Measurements from ENCODE around the gene ANKRD53. TPM values are rescaled to one million over a fixed set of nuclear protein-coding genes. Genes with fewer than 3 reads are reported as not detected.

ANKRD53 gene
- total RNA-seq, 2 experiments from 2014 or later: 0.14 TPM; not detected in 1

DNA sequence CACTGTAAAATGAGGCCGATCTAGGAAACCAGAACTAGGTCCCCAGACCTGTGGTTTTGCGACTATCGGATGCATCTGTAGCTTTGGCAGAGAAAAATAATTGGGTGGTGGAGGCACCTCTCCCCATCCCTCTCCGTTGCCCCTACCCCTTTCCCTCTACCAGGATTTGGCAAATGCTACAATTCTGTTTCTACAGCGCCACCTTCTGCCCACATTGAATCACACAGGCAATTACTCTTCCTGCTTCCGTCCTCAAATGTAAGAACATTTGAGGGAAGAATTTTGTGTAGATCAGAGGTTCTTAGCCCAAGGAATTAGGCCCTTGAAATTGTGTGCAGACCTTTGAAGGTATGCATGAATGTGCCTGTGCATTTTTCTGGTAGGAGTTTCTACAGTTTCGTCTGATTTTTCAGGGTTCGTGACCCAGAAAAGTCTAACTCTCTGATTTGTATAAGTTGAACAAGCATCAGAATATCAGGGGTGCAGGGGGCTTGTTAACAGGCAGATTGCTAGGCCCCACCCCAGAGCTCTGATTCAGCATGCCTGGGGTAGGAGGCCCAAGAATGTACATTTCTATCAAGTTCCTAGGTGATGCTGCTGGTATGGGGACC is 31.5 kb upstream of the ANKRD53 start:
- no peaks in the 10 kb centered on the region for H3K36me3 Mint-ChIP-seq (ENCODE audit: low read depth)
- CTCF ChIA-PET: interaction anchor here (0.5 to 3.9 kb wide), 18 partner anchors 11 to 625 kb away, joined by 3 to 75 read pairs (median 4); partner anchors contain the start of genes ATP6V1B1 and FIGLA
- H3K4me3 Mint-ChIP-seq: no peak overlapping the region
- H3K27me3 Mint-ChIP-seq: peaks cover 13% of the 10 kb centered on the region
- DNase-seq (peak; percentile 75), ATAC-seq (peak; percentile 56)
- POLR2A ChIA-PET: no interaction called here
- H3K9me3 Mint-ChIP-seq (ENCODE audit: low read depth): no peaks in the 10 kb centered on the region
- peaks cover 17% of the 10 kb centered on the region for H3K4me1 Mint-ChIP-seq
- H3K27ac Mint-ChIP-seq: no peak overlapping the region
- intact Hi-C loops (cut with DNase I, micrococcal nuclease): loop anchor here (1.0 to 10.0 kb wide), 5 partner anchors 76 to 643 kb away; no protein-coding TSS in a partner anchor

DNA sequence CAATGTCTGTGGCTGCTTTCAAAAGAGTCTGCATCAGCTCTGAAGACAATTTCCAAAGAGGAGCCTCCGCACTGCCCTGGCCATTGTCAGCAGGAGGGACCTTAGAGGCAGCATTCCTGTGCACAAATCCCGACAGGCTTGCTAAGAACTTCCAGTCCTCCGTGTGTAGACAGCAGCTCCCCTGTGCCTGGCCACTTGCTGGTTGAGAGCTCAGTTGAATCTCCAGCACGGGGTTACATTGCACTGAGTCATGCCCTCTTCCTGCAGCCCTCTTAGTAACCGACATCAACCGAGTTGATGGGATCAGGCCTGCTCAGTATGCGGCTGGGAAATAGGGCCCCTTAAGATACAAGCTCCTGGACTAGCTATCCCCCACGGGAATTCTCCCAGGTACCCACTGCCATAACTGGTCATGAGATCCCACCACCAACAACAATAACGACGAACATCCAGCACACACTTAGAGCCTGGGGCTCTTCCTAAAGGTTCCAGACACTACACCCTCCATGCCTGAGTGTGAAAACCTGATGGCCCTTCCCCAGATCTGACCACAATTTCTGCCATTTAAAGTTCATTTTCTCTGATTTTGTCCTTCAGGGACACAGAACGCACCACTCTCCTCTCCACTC is 30.8 kb upstream of the ANKRD53 start:
- peaks cover 13% of the 10 kb centered on the region for H3K27me3 Mint-ChIP-seq
- no peaks in the 10 kb centered on the region for H3K9me3 Mint-ChIP-seq (ENCODE audit: low read depth)
- intact Hi-C loops (cut with DNase I, micrococcal nuclease): loop anchor here (1.0 to 10.0 kb wide), 9 partner anchors 29 to 643 kb away; no protein-coding TSS in a partner anchor
- peak; percentile 21 for DNase-seq
- H3K36me3 Mint-ChIP-seq (ENCODE audit: low read depth): no peaks in the 10 kb centered on the region
- ChIA-PET POLR2A (no interaction called here), CTCF (interaction anchor here (0.5 to 3.9 kb wide), 34 partner anchors 8 to 871 kb away, joined by 3 to 75 read pairs (median 4); partner anchors contain the start of genes ATP6V1B1 and FIGLA)
- peak overlapping the region; percentile 64 for H3K4me3 Mint-ChIP-seq
- H3K27ac Mint-ChIP-seq: peak overlapping the region; percentile 20
- ATAC-seq: peak; percentile 37
- peaks cover 17% of the 10 kb centered on the region for H3K4me1 Mint-ChIP-seq

DNA sequence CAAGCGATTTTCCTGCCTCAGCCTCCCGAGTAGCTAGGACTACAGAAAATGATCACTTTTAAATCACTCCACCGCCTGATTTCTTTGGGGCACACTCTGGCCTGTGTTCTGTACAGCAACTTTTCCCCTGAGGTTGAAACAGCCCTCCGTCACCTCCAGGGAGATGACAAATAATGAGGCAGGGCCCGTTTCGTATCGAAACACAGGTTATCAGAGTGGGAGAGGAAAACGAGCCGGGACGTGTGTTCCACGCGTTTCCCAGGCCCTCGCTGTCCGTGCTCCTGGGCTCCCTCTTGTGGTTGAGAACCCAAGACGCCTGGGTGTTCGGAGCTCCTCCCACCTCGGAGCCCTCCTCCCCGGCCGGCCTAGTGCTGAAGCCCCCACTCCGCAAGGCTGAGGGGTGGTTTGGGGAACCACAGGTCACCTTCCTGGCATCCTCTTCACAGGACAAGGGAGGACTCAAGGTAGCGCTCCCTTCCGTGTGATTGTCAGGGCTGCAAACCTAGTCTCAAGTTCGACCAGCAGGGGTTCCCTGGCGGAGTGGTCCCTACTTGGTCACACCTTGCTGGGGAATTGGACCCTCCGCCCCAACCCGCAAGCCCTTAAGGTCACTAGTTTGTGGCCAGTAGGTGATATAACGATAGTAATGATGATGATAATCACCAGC is 30.0 kb upstream of the ANKRD53 start:
- Mint-ChIP-seq H3K4me3 (peak overlapping the region; percentile 64), H3K27ac (peak overlapping the region; percentile 20), H3K4me1 (peaks cover 17% of the 10 kb centered on the region), H3K9me3 (ENCODE audit: low read depth) (no peaks in the 10 kb centered on the region), H3K27me3 (peaks cover 13% of the 10 kb centered on the region), H3K36me3 (ENCODE audit: low read depth) (no peaks in the 10 kb centered on the region)
- peak; percentile 89 for DNase-seq
- peak; percentile 94 for ATAC-seq
- POLR2A ChIA-PET: no interaction called here
- intact Hi-C loops (cut with DNase I, micrococcal nuclease): loop anchor here (1.0 to 10.0 kb wide), 6 partner anchors 30 to 644 kb away; no protein-coding TSS in a partner anchor
- CTCF ChIA-PET: interaction anchor here (0.6 to 3.9 kb wide), 36 partner anchors 9 to 872 kb away, joined by 3 to 75 read pairs (median 4); partner anchors contain the start of genes ATP6V1B1 and FIGLA

DNA sequence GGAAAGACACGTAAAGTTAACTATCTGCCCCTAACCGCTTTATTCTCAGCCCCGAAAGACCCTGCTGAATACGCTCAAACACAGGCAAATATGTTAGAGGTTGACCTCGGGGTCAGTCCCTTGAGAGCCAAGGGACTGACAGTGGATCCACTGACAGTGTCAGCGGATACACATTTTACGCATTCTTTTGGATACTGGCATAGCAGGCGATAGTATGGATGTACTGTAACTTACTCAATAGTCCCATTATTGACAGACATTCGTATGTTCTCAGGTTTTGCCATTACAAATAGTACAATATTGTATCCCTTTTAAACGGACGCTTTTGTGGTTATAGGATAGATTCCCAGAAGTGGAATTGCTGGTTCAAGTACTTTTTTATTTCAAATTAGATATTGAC is 29.3 kb upstream of the ANKRD53 start:
- no peak overlapping the region for H3K4me3 Mint-ChIP-seq

DNA sequence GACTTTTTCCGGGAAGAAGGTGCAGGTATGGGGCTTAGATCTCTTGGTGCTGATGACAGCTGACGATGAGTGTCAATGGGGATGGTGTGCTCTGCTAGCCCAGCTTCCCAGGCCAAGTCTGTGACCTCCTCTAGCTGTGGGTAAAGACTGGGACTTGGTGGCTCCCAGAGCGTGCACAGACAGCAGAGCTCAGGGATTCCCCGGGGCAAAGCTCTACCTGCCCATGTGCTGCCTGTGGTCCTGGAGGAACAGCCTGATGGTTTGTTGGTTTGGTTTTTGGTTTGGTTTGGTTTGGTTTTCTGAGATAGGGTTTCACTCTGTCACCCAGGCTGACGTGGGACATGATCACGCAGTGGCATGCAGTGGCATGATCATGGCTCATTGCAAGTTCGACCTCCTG is 23.5 kb upstream of the ANKRD53 start:
- DNase-seq: no peak

More for the DNA sequence above, 29.3 kb upstream of the ANKRD53 start:
- DNase-seq (no peak), ATAC-seq (no peak)
- Mint-ChIP-seq H3K36me3 (ENCODE audit: low read depth) (no peaks in the 10 kb centered on the region), H3K27ac (no peak overlapping the region), H3K4me1 (peaks cover 17% of the 10 kb centered on the region), H3K27me3 (peaks cover 14% of the 10 kb centered on the region), H3K9me3 (ENCODE audit: low read depth) (no peaks in the 10 kb centered on the region)
- ChIA-PET POLR2A (no interaction called here), CTCF (interaction anchor here (0.6 to 3.9 kb wide), 30 partner anchors 9 to 494 kb away, joined by 3 to 75 read pairs (median 5); partner anchors contain the start of genes ATP6V1B1 and FIGLA)
- intact Hi-C loops (cut with DNase I, micrococcal nuclease): loop anchor here (2.0 to 10.0 kb wide), 4 partner anchors 30 to 644 kb away; no protein-coding TSS in a partner anchor

DNA sequence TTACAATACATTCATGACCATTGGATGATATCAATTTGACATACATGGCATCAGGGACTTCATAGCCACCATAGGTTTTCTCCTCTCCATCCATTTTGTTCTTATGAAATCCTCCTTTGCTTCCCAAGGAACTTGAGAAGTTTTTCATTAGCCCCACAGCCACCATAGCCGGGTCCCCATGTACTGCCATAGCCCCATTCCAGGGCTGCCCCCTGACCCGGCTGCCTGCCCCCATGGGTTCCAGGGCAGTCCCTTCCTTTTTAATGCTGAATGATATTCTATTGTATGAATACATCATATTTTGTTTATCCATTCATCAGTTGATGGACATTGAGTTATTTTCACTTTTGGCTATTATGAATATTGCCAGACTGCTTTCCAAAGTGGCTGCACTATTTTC is 22.3 kb upstream of the ANKRD53 start:
- ChIA-PET CTCF (no interaction called here), POLR2A (no interaction called here)
- H3K9me3 Mint-ChIP-seq (ENCODE audit: low read depth): no peaks in the 10 kb centered on the region
- H3K27me3 Mint-ChIP-seq: peaks cover 18% of the 10 kb centered on the region
- DNase-seq (no peak), ATAC-seq (no peak)
- H3K4me3 Mint-ChIP-seq: no peak overlapping the region
- intact Hi-C loops (cut with DNase I, micrococcal nuclease): no loop called here
- H3K27ac Mint-ChIP-seq: no peak overlapping the region
- H3K36me3 Mint-ChIP-seq (ENCODE audit: low read depth): no peaks in the 10 kb centered on the region
- H3K4me1 Mint-ChIP-seq: no peaks in the 10 kb centered on the region

More for the DNA sequence above, 23.5 kb upstream of the ANKRD53 start:
- Mint-ChIP-seq H3K27ac (no peak overlapping the region), H3K4me1 (no peaks in the 10 kb centered on the region), H3K4me3 (no peak overlapping the region), H3K27me3 (peaks cover 15% of the 10 kb centered on the region), H3K36me3 (ENCODE audit: low read depth) (no peaks in the 10 kb centered on the region), H3K9me3 (ENCODE audit: low read depth) (no peaks in the 10 kb centered on the region)
- ChIA-PET CTCF (interaction anchor here (0.7 to 3.4 kb wide), 4 partner anchors 10 to 99 kb away, joined by 3 to 22 read pairs (median 3); no protein-coding TSS in a partner anchor), POLR2A (no interaction called here)
- ATAC-seq: no peak
- intact Hi-C loops (cut with DNase I, micrococcal nuclease): no loop called here

DNA sequence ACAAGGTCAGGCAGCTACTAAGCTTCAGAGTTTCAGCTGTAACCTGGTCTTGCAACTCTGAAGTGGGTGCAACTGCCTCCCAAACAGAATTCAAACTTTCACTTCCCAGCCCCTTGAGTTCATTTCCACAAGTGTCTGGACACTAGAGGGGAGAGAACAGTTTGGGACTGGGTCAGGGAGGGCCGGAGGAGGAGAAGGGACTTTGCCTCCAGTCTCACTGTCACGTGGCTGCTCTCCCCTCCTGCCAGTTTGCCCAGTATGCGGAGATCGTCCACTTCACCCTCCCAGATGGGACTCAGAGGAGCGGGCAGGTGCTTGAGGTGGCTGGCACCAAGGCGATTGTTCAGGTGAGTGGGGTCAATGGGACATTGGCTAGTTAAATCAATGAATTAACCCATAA is 20.6 kb upstream of the ANKRD53 start:
- ChIA-PET CTCF (interaction anchor here (1.4 kb wide), 1 partner anchor 10 kb away, joined by 4 read pairs; no protein-coding TSS in a partner anchor), POLR2A (no interaction called here)
- Mint-ChIP-seq H3K4me1 (no peaks in the 10 kb centered on the region), H3K27me3 (peaks cover 18% of the 10 kb centered on the region), H3K9me3 (ENCODE audit: low read depth) (no peaks in the 10 kb centered on the region), H3K27ac (no peak overlapping the region), H3K4me3 (no peak overlapping the region), H3K36me3 (ENCODE audit: low read depth) (no peaks in the 10 kb centered on the region)
- intact Hi-C loops (cut with DNase I, micrococcal nuclease): no loop called here
- no peak for ATAC-seq
- DNase-seq: no peak

DNA sequence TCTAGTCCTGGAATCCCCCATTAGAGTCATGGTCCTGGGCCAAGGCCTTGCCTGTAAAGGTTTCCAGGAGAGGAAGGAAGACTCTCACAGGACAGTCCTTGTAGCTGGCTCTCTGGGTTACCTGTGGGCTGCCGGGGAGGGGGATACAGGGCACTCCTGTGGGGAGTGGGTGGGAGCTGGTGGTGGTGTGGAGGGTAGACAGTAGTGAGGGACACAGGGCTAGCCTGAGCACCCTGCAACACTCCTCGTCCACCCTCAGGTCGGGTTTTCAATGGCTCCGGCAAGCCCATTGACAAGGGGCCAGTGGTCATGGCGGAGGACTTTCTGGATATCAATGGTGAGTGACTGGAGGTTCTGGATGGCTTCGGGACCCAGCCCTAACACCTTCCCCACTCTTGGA is 19.7 kb upstream of the ANKRD53 start:
- CTCF ChIA-PET: no interaction called here
- Mint-ChIP-seq H3K4me3 (no peak overlapping the region), H3K9me3 (ENCODE audit: low read depth) (no peaks in the 10 kb centered on the region), H3K4me1 (no peaks in the 10 kb centered on the region), H3K36me3 (ENCODE audit: low read depth) (no peaks in the 10 kb centered on the region), H3K27ac (no peak overlapping the region), H3K27me3 (peaks cover 25% of the 10 kb centered on the region)
- no peak for ATAC-seq
- no peak for DNase-seq
- POLR2A ChIA-PET: no interaction called here
- intact Hi-C loops (cut with DNase I, micrococcal nuclease): no loop called here

DNA sequence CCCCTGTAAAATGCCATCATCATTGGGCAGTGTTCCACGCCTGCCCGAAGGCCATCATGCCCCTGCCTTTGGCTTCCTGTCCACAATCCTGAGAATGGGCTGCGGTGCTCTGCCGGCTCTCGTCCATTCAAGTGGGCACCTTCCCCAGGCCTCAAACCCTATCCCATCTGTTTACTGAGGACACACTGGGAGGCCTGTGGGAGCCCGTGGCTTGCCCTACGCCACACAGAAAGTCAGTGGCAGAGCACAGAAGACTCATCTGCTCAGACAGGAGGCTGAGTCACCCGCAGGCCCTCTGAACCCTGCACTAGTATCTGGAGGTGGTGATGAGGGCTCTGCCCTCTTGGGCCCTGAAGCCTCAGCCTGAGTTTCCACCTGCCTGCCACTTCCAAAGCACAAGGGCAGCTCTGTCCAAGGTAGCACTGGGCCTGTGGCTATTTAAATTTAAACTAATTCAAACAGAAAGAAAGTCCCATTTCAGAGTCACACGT is 19.1 kb upstream of the ANKRD53 start:
- no peak overlapping the region for H3K27ac Mint-ChIP-seq
- ATAC-seq (peak; percentile 49), DNase-seq (no peak)
- H3K27me3 Mint-ChIP-seq: peaks cover 26% of the 10 kb centered on the region
- H3K4me3 Mint-ChIP-seq: no peak overlapping the region
- no peaks in the 10 kb centered on the region for H3K36me3 Mint-ChIP-seq (ENCODE audit: low read depth)
- H3K4me1 Mint-ChIP-seq: no peaks in the 10 kb centered on the region
- intact Hi-C loops (cut with DNase I, micrococcal nuclease): no loop called here
- POLR2A ChIA-PET: no interaction called here
- H3K9me3 Mint-ChIP-seq (ENCODE audit: low read depth): no peaks in the 10 kb centered on the region
- CTCF ChIA-PET: interaction anchor here (1.4 to 1.5 kb wide), 2 partner anchors 11 to 15 kb away, joined by 4 to 7 read pairs; no protein-coding TSS in a partner anchor

DNA sequence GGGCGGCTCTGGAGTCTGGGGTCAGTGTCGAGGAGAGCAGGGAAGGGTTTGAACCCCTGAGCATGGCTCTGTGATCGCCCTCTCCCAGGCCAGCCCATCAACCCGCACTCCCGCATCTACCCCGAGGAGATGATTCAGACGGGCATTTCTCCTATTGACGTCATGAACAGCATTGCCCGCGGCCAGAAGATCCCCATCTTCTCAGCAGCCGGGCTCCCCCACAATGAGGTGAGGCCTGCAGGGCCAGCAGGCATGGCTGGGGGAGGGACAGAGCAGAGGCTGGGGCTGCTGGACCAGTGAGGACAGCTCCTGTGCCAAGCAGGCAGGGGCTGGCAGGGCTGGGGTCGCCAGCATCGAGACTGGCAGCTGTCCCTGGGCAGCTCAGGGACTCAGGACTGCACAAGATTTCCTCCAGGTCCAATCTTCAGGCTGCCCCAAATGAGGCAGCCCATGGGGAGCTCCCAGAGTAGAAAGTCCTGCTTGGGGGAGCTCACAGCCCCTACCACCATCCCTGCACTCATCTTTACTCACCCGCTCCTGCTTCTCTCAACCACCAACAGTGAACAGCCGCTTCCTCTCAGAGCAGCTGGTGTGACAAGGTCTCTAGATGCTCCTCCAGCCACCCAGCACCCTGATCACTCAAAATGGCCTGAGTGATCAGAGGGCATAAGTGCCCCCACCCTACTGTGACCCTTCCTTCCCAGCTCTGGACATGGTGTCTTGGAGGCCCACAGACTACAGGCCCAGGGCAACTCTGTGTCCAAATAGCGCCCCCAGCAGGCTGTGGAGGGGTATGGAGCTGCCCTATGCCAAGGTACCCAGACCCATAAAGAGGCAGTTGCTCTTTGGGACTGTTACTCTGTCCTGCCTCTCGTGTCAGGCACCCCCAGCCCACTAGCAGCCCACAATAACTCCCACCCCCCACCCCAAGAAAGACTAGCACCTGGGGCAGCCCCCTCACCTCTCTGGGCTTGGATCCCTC is 18.3 kb upstream of the ANKRD53 start:
- no peak for ATAC-seq
- Mint-ChIP-seq H3K36me3 (ENCODE audit: low read depth) (no peaks in the 10 kb centered on the region), H3K4me3 (no peak overlapping the region), H3K9me3 (ENCODE audit: low read depth) (no peaks in the 10 kb centered on the region), H3K4me1 (peaks cover 4% of the 10 kb centered on the region), H3K27ac (no peak overlapping the region), H3K27me3 (peaks cover 22% of the 10 kb centered on the region)
- DNase-seq: peak; percentile 40
- POLR2A ChIA-PET: no interaction called here
- CTCF ChIA-PET: interaction anchor here (0.5 to 1.7 kb wide), 6 partner anchors 12 to 44 kb away, joined by 3 to 7 read pairs (median 4); no protein-coding TSS in a partner anchor
- intact Hi-C loops (cut with DNase I, micrococcal nuclease): no loop called here

Measured in activated CD4-positive, alpha-beta T cell treated with anti-CD3 and anti-CD28 coated beads for 36 hours (primary cell).